H1 (cell line): Measurements from ENCODE around the gene PIBF1. TPM values are rescaled to one million over a fixed set of nuclear protein-coding genes. Genes with fewer than 3 reads are reported as not detected.

Experiments used
- CTCF ChIA-PET: fragments of 300-600 bp; sonication (Branson Sonifier 250); formaldehyde crosslinking; loops from one replicate; lab custom pipeline; 2021; ENCODE audit not compliant: partially characterized antibody; lab: Charles Lee
- POLR2A ChIA-PET: fragments of 300-600 bp; sonication (Branson Sonifier 250); formaldehyde crosslinking; loops from one replicate; lab custom pipeline; 2021; ENCODE audit warnings: inconsistent platforms; ENCODE audit not compliant: partially characterized antibody; lab: Charles Lee
- DNase-seq, 2 experiments: peaks; one replicate each; pipeline versions ENCODE4 v3.0.0 to v3.0.0-alpha.2; 2010 to 2022; ENCODE audit warnings: low spot score in 2 of 2, low read depth in 1 of 2, mixed read lengths in 1 of 2
- FAIRE-seq: peaks from 2 replicates; lab custom pipeline; 2011; peaks lifted over from hg19 to GRCh38; lab: Jason Lieb, UNC
- H2AFZ ChIP-seq: 2 replicates; pipeline ENCODE4 v1.8.1; 2012; ENCODE audit warnings: low read length, inconsistent platforms
- H2AK5ac ChIP-seq: 2 replicates; pipeline ENCODE4 v1.6.1; 2013; ENCODE audit warnings: low read depth, low read length
- H2BK120ac ChIP-seq: replicated peaks from 2 replicates; pipeline ENCODE3; 2013; ENCODE audit warnings: low read depth, low read length, inconsistent platforms
- H2BK12ac ChIP-seq: 2 replicates; pipeline ENCODE4 v1.6.1; 2013; ENCODE audit warnings: low read depth, low read length
- H2BK15ac ChIP-seq: 2 replicates; pipeline ENCODE4 v1.6.1; 2013; ENCODE audit warnings: low read length
- H2BK20ac ChIP-seq: 2 replicates; pipeline ENCODE4 v1.6.1; 2013; ENCODE audit warnings: low read length
- H2BK5ac ChIP-seq: 2 replicates; pipeline ENCODE4 v1.6.1; 2013; ENCODE audit warnings: low read depth, low read length
- H3K14ac ChIP-seq: 2 replicates; pipeline ENCODE4 v1.6.1; 2013; ENCODE audit warnings: inconsistent platforms; ENCODE audit not compliant: insufficient read length
- H3K18ac ChIP-seq: 2 replicates; pipeline ENCODE4 v1.6.1; 2013; ENCODE audit warnings: low read length; ENCODE audit errors: extremely low read depth
- H3K23ac ChIP-seq: 2 replicates; pipeline ENCODE4 v1.6.1; 2013; ENCODE audit warnings: inconsistent platforms; ENCODE audit not compliant: insufficient read length
- H3K23me2 ChIP-seq: 2 replicates; pipeline ENCODE4 v1.6.1; 2013; ENCODE audit warnings: low read depth, low read length
- H3K27ac ChIP-seq: 2 replicates; pipeline ENCODE4 v1.6.1; 2011; ENCODE audit warnings: low read depth, low read length, inconsistent platforms
- H3K27me3 ChIP-seq, 4 experiments: replicated peaks in 1 of 4; 1 replicate in 1 of 4; 2 replicates in 3 of 4; pipeline versions ENCODE4 v1.6.1 to v1.8.1; 2011 to 2013; ENCODE audit warnings: low read length in 3 of 4, mild to moderate bottlenecking in 3 of 4, inconsistent platforms in 2 of 4, mixed read lengths in 2 of 4, moderate library complexity in 1 of 4; ENCODE audit not compliant: control insufficient read depth in 3 of 4, insufficient read depth in 3 of 4; ENCODE audit errors: extremely low read depth in 1 of 4
- H3K36me3 ChIP-seq, 4 experiments: 2 replicates each; pipeline versions ENCODE4 v1.6.1 to v1.8.1; 2011 to 2013; ENCODE audit warnings: mild to moderate bottlenecking in 4 of 4, low read length in 3 of 4, moderate library complexity in 2 of 4, control low read depth in 1 of 4, inconsistent platforms in 1 of 4; ENCODE audit not compliant: insufficient read depth in 4 of 4, control insufficient read depth in 2 of 4
- H3K4ac ChIP-seq: replicated peaks from 2 replicates; pipeline ENCODE3; 2013; ENCODE audit warnings: low read length, low read depth, mixed read lengths, inconsistent platforms; ENCODE audit not compliant: insufficient read length
- H3K4me1 ChIP-seq, 4 experiments: replicated peaks in 1 of 4; 1 replicate in 1 of 4; 2 replicates in 3 of 4; pipeline versions ENCODE4 v1.6.1 to v1.8.1; 2011 to 2013; ENCODE audit warnings: low read length in 3 of 4, inconsistent platforms in 2 of 4, mixed read lengths in 1 of 4; ENCODE audit not compliant: insufficient read depth in 4 of 4, control insufficient read depth in 3 of 4
- H3K4me2 ChIP-seq, 2 experiments: 2 replicates each; pipeline versions ENCODE4 v1.6.1 to v1.8.1; 2011 to 2013; ENCODE audit warnings: low read depth in 2 of 2, low read length in 2 of 2, control low read depth in 1 of 2, inconsistent platforms in 1 of 2, mild to moderate bottlenecking in 1 of 2; ENCODE audit not compliant: insufficient read depth in 1 of 2
- H3K4me3 ChIP-seq, 4 experiments: fragments of 200-600, 300-600 bp in 1 of 4; sonication (generic), shearing (Covaris generic), sonication (Bioruptor Twin) in 1 of 4; 2 replicates each; pipeline versions ENCODE4 v1.5.1 to v1.8.1; 2011 to 2016; ENCODE audit warnings: low read length in 4 of 4, low read depth in 3 of 4, control low read depth in 2 of 4, inconsistent platforms in 2 of 4, mild to moderate bottlenecking in 2 of 4, mixed read lengths in 1 of 4, moderate library complexity in 1 of 4; ENCODE audit not compliant: insufficient read depth in 2 of 4; ENCODE audit errors: extremely low read depth in 1 of 4
- H3K56ac ChIP-seq: replicated peaks from 2 replicates; pipeline ENCODE3; 2013; ENCODE audit warnings: low read depth, mild to moderate bottlenecking, mixed read lengths, low read length, inconsistent platforms; ENCODE audit not compliant: insufficient read length
- H3K79me1 ChIP-seq: 2 replicates; pipeline ENCODE4 v1.6.1; 2013; ENCODE audit warnings: low read depth, low read length, control low read depth
- H3K79me2 ChIP-seq, 2 experiments: 2 replicates each; pipeline versions ENCODE4 v1.6.1 to v1.8.1; 2012 to 2013; ENCODE audit warnings: low read length in 2 of 2, mild to moderate bottlenecking in 2 of 2, inconsistent platforms in 1 of 2; ENCODE audit not compliant: insufficient read depth in 2 of 2, control insufficient read depth in 1 of 2
- H3K9ac ChIP-seq, 4 experiments: replicated peaks in 1 of 4; 1 replicate in 1 of 4; 2 replicates in 3 of 4; pipeline versions ENCODE4 v1.6.1 to v1.8.1; 2011 to 2013; ENCODE audit warnings: low read depth in 3 of 4, low read length in 3 of 4, control low read depth in 2 of 4, mild to moderate bottlenecking in 2 of 4, moderate library complexity in 2 of 4, inconsistent platforms in 1 of 4; ENCODE audit errors: extremely low read depth in 1 of 4
- H3K9me3 ChIP-seq, 2 experiments: 2 replicates each; pipeline versions ENCODE4 v1.6.1 to v1.8.1; 2012 to 2013; ENCODE audit warnings: mild to moderate bottlenecking in 2 of 2, moderate library complexity in 2 of 2, control low read depth in 1 of 2, inconsistent platforms in 1 of 2, low read depth in 1 of 2, low read length in 1 of 2, mixed read lengths in 1 of 2; ENCODE audit not compliant: insufficient read depth in 2 of 2
- H4K20me1 ChIP-seq, 2 experiments: replicated peaks in 1 of 2; 2 replicates each; pipeline versions ENCODE3 to v1.8.1; 2011 to 2013; ENCODE audit warnings: inconsistent platforms in 2 of 2, low read length in 2 of 2, mild to moderate bottlenecking in 1 of 2; ENCODE audit not compliant: insufficient read depth in 2 of 2, control insufficient read depth in 1 of 2
- H4K5ac ChIP-seq: 2 replicates; pipeline ENCODE4 v1.6.1; 2013; ENCODE audit warnings: low read length, low read depth, mixed read lengths, inconsistent platforms; ENCODE audit not compliant: insufficient read length
- H4K8ac ChIP-seq: 2 replicates; pipeline ENCODE4 v1.8.0; 2013; ENCODE audit warnings: mild to moderate bottlenecking, moderate library complexity, low read length, inconsistent platforms; ENCODE audit not compliant: insufficient read depth; ENCODE audit errors: extremely low read depth
- H4K91ac ChIP-seq: replicated peaks from 2 replicates; pipeline ENCODE3; 2013; ENCODE audit warnings: low read length, mixed read lengths, inconsistent platforms; ENCODE audit not compliant: insufficient read length
- ASH2L ChIP-seq: fragments of 200-600, 300-600 bp; sonication (generic); IDR thresholded peaks from one replicate; pipeline ENCODE4 v1.7.1; 2017; ENCODE audit warnings: low read length
- ATF3 ChIP-seq: IDR thresholded peaks from 2 replicates; pipeline ENCODE4 v1.6.1; 2011; ENCODE audit warnings: low read depth, mild to moderate bottlenecking, low read length; ENCODE audit not compliant: insufficient read depth
- CBX8 ChIP-seq: fragments of 300-800, 300-1000 bp; sonication (generic); IDR thresholded peaks from 2 replicates; pipeline ENCODE4 v1.7.1; 2016; ENCODE audit warnings: low read depth, low read length, borderline replicate concordance
- CHD1 ChIP-seq: IDR thresholded peaks from 2 replicates; pipeline ENCODE4 v1.6.1; 2012; ENCODE audit warnings: low read depth, low read length, improper control_type of control experiment
- CTBP2 ChIP-seq: IDR thresholded peaks from 2 replicates; pipeline ENCODE4 v1.7.0; 2011; ENCODE audit warnings: borderline replicate concordance, mild to moderate bottlenecking, moderate library complexity, mixed read lengths, low read length; ENCODE audit not compliant: insufficient read depth, insufficient read length
- HDAC2 ChIP-seq, 2 experiments: fragments of 300-600 bp in 1 of 2; sonication (generic) in 1 of 2; IDR thresholded peaks; 2 replicates each; pipeline ENCODE4 v1.6.1; 2011 to 2012; ENCODE audit warnings: low read depth in 2 of 2, low read length in 2 of 2, mild to moderate bottlenecking in 2 of 2, moderate library complexity in 2 of 2, borderline replicate concordance in 1 of 2, inconsistent platforms in 1 of 2
- HDAC6 ChIP-seq: IDR thresholded peaks from one replicate; pipeline ENCODE4 v1.7.1; 2012; ENCODE audit warnings: low read depth, mild to moderate bottlenecking, inconsistent platforms, low read length, moderate library complexity
- KDM5A ChIP-seq: fragments of 200-600 bp; IDR thresholded peaks from 2 replicates; pipeline ENCODE4 v1.7.1; 2012; ENCODE audit warnings: mild to moderate bottlenecking, low read length, inconsistent platforms, mixed read lengths
- RBBP5 ChIP-seq: IDR thresholded peaks from 2 replicates; pipeline ENCODE4 v1.7.1; 2012; ENCODE audit warnings: low read depth, mild to moderate bottlenecking, inconsistent platforms, low read length, moderate library complexity, borderline replicate concordance
- SAP30 ChIP-seq: fragments of 300-600 bp; sonication (generic); IDR thresholded peaks from 2 replicates; pipeline ENCODE4 v1.7.1; 2012; ENCODE audit warnings: low read length, moderate library complexity, mild to moderate bottlenecking, inconsistent platforms; ENCODE audit not compliant: insufficient read depth, insufficient replicate concordance
- SIN3A ChIP-seq, 2 experiments: IDR thresholded peaks in 1 of 2; conservative IDR thresholded peaks in 1 of 2; 2 replicates each; pipeline ENCODE4 v1.6.1; 2011 to 2012; ENCODE audit warnings: low read length in 2 of 2, improper control_type of control experiment in 1 of 2, low read depth in 1 of 2, mild to moderate bottlenecking in 1 of 2
- SP4 ChIP-seq: IDR thresholded peaks from 2 replicates; pipeline ENCODE4 v1.6.1; 2012; ENCODE audit warnings: low read length, inconsistent platforms
- WGBS, 2 experiments: shearing (Covaris generic) in 1 of 2; methylation state at CpG; one replicate each; pipeline versions ENCODE4 v1.1.6 to v1.1.7; 2013 to 2015; ENCODE audit warnings: low lambda C conversion rate in 2 of 2, mixed read lengths in 2 of 2, inconsistent platforms in 1 of 2, low coverage in 1 of 2, missing lambda C conversion rate in 1 of 2; ENCODE audit not compliant: insufficient replicate concordance in 2 of 2, insufficient coverage in 1 of 2, insufficient read length in 1 of 2; ENCODE audit errors: extremely low coverage in 1 of 2, missing lambda C conversion rate in 1 of 2; 5-methylcytosine and 5-hydroxymethylcytosine counted together
- polyA plus RNA-seq, 7 experiments: library from polyadenylated mRNA; depleted of rRNA in 3 of 7; stranded (reverse) in 5 of 7; unstranded in 2 of 7; fragments of >200 nt in 5 of 7; fragments of 200-250 nt in 2 of 7; gene quantifications; 1 replicate in 5 of 7; 2 replicates in 1 of 7; 4 replicates in 1 of 7; pipeline versions ENCODE4 v1.2.1 to v1.2.3, GENCODE V29; 2011 to 2013; ENCODE audit warnings: missing spikeins in 2 of 7, mixed read lengths in 2 of 7
- total RNA-seq: library from RNA; stranded (reverse); fragmentation: NEBNext Ultra II Directional; extraction: Animal tissue kit (Norgen Biotek cat#: 25700); gene quantifications from 2 replicates; pipeline ENCODE4 v1.2.1, GENCODE V29; 2021

Gene PIBF1
- total and polyA plus RNA-seq, 2 of the 8 experiments (the other 6 are each of a cell fraction or from before 2014, with no cell fraction given) = 1.1 to 13.2 TPM

GRCh38 chr13:73058432-73058735, 276.5 kb downstream of the PIBF1 start:
- Histone ChIP-seq H3K56ac (no peak overlapping the region), H3K23ac (no peak overlapping the region), H3K36me3 (no peaks in the 10 kb centered on the region), H2BK20ac (no peak overlapping the region), H3K27me3 (peaks cover 14 to 51% (median 37%) of the 10 kb centered on the region in 4 experiments), H3K27ac (no peak overlapping the region), H3K4me1 (peaks cover 0 to 15% (median 1%) of the 10 kb centered on the region in 4 experiments; a peak in 4 of 7 replicates), H3K23me2 (peaks cover 3% of the 10 kb centered on the region), H2BK120ac (no peak overlapping the region), H3K79me1 (0 out of 2 replicates have a peak, but pooled peaks cover 2% of the 10 kb centered on the region), H2BK5ac (no peak overlapping the region), H2BK15ac (no peak overlapping the region), H4K8ac (no peak overlapping the region), H3K79me2 (no peaks in the 10 kb centered on the region), H4K5ac (no peak overlapping the region), H4K91ac (no peak overlapping the region), H3K4ac (no peak overlapping the region), H3K9ac (peak overlapping the region in 1 of 4 experiments; percentile 59; a peak in 1 of 7 replicates), H2AK5ac (no peak overlapping the region), H3K14ac (no peak overlapping the region), H3K18ac (no peak overlapping the region), H4K20me1 (peaks cover 0 to 4% of the 10 kb centered on the region in 2 experiments), H2BK12ac (no peak overlapping the region), H3K4me2 (peak overlapping the region; percentile 90 to 94), H2AFZ (no peak overlapping the region), H3K4me3 (peak overlapping the region; percentile 44 to 78 (median 54)), H3K9me3 (no peaks in the 10 kb centered on the region)
- no peak for FAIRE-seq
- CTCF ChIA-PET = interaction anchor here (0.9 to 2.5 kb wide), 4 partner anchors 13 to 105 kb away, joined by 3 to 17 read pairs (median 4); no protein-coding TSS in a partner anchor
- no peak for DNase-seq
- whole genome bisulfite sequencing, 2 experiments = 12% methylated on average over 7 of the region's 8 CpGs; no CpG with 5 or more reads in 1 of the 2 experiments
- POLR2A ChIA-PET = interaction anchor here (0.9 to 1.6 kb wide), 3 partner anchors 17 to 114 kb away, joined by 3 to 7 read pairs (median 3); no protein-coding TSS in a partner anchor
- TF ChIP-seq CHD1 (no peak), SAP30 (peak; percentile 45), SIN3A (conservative IDR thresholded peaks at IDR 0.05 in 1 of 2, IDR thresholded peaks at IDR 0.05 in 1 of 2; ENCODE audit: low read depth in 1 of 2, low read length in 2 of 2) (0 out of 4 replicates have a peak, but pooled peaks of 1 of the 2 experiments have one; percentile 25), CTBP2 (no peak), CBX8 (no peak), HDAC2 (IDR thresholded peaks at IDR 0.05; ENCODE audit: borderline replicate concordance in 1 of 2, low read depth in 2 of 2, low read length in 2 of 2) (peak in 1 of 2 experiments; percentile 53; a peak in 1 of 4 replicates), ASH2L (peak; percentile 32), KDM5A (no peak), HDAC6 (no peak), RBBP5 (no peak), ATF3 (no peak), SP4 (no peak)
